ENCODE data around the gene ZNF385B.

- no peak for TF ChIP-seq CTCF (IDR thresholded peaks at IDR 0.05; ENCODE audit: insufficient read depth, low read length, poor library complexity, severe bottlenecking)
- no peak for TF ChIP-seq EZH2phosphoT487 (conservative IDR thresholded peaks at IDR 0.05; ENCODE audit: low read length)
Observed at GRCh38 chr2:179470992-179471391, 390.4 kb downstream of the ZNF385B start.
